KMS-11 (cell line): ENCODE data around the gene SLFN5.

Source experiments
- H2AFZ ChIP-seq: fragments of 200-600 bp; sonication (generic); 2 replicates; pipeline ENCODE4 v1.6.1; 2016; ENCODE audit warnings: antibody characterized with exemption, mixed run types, low read depth
- H3K27ac ChIP-seq: fragments of 200-600 bp; sonication (generic); 2 replicates; pipeline ENCODE4 v1.6.1; 2016; ENCODE audit warnings: mild to moderate bottlenecking, mixed run types
- H3K27me3 ChIP-seq: fragments of 200-600 bp; sonication (generic); 2 replicates; pipeline ENCODE4 v1.6.1; 2017; ENCODE audit warnings: mild to moderate bottlenecking, low read depth, mixed run types, moderate library complexity; ENCODE audit not compliant: insufficient read depth
- H3K36me3 ChIP-seq: fragments of 200-600 bp; sonication (generic); 2 replicates; pipeline ENCODE4 v1.6.1; 2017; ENCODE audit warnings: mild to moderate bottlenecking, mixed run types; ENCODE audit not compliant: insufficient read depth
- H3K4me1 ChIP-seq: fragments of 200-600 bp; sonication (generic); 2 replicates; pipeline ENCODE4 v1.6.1; 2016; ENCODE audit warnings: mild to moderate bottlenecking, low read depth, mixed run types; ENCODE audit not compliant: poor library complexity, severe bottlenecking
- H3K4me2 ChIP-seq: fragments of 200-600 bp; sonication (generic); 2 replicates; pipeline ENCODE4 v1.7.0; 2016; ENCODE audit warnings: mild to moderate bottlenecking, mixed run types
- H3K4me3 ChIP-seq: fragments of 200-600 bp; sonication (generic); IDR thresholded peaks from 2 replicates; pipeline ENCODE4 v1.6.1; 2017; ENCODE audit warnings: low read depth, low read length, mixed read lengths; ENCODE audit not compliant: insufficient read depth
- H3K79me2 ChIP-seq: fragments of 200-600 bp; sonication (generic); 2 replicates; pipeline ENCODE4 v1.6.1; 2016; ENCODE audit warnings: low read depth, mixed run types; ENCODE audit not compliant: insufficient read depth
- H3K9ac ChIP-seq: fragments of 200-600 bp; sonication (generic); 2 replicates; pipeline ENCODE4 v1.6.1; 2016; ENCODE audit warnings: mild to moderate bottlenecking, mixed run types
- H4K20me1 ChIP-seq: fragments of 200-600 bp; sonication (generic); 2 replicates; pipeline ENCODE4 v1.6.1; 2016; ENCODE audit warnings: mild to moderate bottlenecking, mixed run types; ENCODE audit not compliant: insufficient read depth
- TF ChIP-seq, protein P1 (sequence below): fragments of 200-600 bp; sonication (generic); conservative IDR thresholded peaks from 2 replicates; pipeline ENCODE4 v1.6.1; 2017; ENCODE audit warnings: low read depth, mild to moderate bottlenecking, antibody characterized with exemption, low read length, moderate library complexity, mixed read lengths

Gene SLFN5

DNA sequence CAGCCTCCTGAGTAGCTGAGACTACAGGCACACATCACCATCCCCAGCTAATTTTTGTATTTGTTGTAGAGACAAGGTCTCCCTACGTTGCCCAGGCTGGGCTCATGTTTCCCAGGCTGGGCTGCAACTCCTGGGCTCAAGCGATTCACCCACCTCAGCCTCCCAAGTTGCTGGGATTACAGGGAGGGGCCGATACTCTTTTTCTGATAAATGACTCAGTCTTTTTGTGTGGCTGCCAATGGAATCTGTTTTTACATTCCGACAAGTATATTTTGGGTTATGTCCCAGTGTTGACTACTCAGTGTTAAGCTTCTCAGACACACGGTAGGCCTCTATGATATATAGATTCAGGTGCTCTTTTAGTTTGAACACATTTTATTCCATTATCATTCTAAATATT lies 72.4 kb downstream of the SLFN5 start:
- Histone ChIP-seq H3K27me3 (no peaks in the 10 kb centered on the region), H4K20me1 (no peaks in the 10 kb centered on the region), H3K9ac (no peak overlapping the region), H3K27ac (no peak overlapping the region), H3K4me2 (no peak overlapping the region), H3K79me2 (no peaks in the 10 kb centered on the region), H2AFZ (no peak overlapping the region), H3K36me3 (no peaks in the 10 kb centered on the region), H3K4me1 (no peaks in the 10 kb centered on the region), H3K4me3 (no peak overlapping the region)
- TF ChIP-seq, protein P1, sequence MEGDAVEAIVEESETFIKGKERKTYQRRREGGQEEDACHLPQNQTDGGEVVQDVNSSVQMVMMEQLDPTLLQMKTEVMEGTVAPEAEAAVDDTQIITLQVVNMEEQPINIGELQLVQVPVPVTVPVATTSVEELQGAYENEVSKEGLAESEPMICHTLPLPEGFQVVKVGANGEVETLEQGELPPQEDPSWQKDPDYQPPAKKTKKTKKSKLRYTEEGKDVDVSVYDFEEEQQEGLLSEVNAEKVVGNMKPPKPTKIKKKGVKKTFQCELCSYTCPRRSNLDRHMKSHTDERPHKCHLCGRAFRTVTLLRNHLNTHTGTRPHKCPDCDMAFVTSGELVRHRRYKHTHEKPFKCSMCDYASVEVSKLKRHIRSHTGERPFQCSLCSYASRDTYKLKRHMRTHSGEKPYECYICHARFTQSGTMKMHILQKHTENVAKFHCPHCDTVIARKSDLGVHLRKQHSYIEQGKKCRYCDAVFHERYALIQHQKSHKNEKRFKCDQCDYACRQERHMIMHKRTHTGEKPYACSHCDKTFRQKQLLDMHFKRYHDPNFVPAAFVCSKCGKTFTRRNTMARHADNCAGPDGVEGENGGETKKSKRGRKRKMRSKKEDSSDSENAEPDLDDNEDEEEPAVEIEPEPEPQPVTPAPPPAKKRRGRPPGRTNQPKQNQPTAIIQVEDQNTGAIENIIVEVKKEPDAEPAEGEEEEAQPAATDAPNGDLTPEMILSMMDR, result no peak

DNA sequence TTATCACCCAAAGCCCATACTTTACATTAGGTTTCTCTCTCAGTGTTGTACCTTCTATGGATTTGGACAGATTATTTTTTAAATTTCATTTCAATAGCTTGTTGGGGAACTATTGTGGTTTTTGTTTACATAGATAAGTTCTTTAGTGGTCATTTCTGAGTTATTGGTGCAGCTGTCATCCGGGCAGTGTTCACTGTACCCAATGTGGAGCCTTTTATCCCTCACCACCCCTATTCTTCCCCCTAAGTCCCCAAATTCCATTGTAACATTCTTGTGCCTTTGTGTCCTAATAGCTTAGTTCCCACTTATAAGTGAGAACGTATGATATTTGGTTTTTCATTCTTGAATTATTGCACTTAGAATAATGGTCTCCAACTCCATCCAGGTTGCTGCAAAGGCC lies 73.1 kb downstream of the SLFN5 start:
- no peaks in the 10 kb centered on the region for H3K4me1 ChIP-seq
- no peaks in the 10 kb centered on the region for H3K27me3 ChIP-seq
- no peak overlapping the region for H3K4me3 ChIP-seq
- H2AFZ ChIP-seq, result no peak overlapping the region
- no peak overlapping the region for H3K27ac ChIP-seq
- no peak overlapping the region for H3K9ac ChIP-seq
- H3K4me2 ChIP-seq, result no peak overlapping the region
- H3K79me2 ChIP-seq, result no peaks in the 10 kb centered on the region
- TF ChIP-seq, protein P1, result no peak
- H3K36me3 ChIP-seq, result no peaks in the 10 kb centered on the region
- no peaks in the 10 kb centered on the region for H4K20me1 ChIP-seq

- H4K20me1 ChIP-seq, result no peaks in the 10 kb centered on the region
- no peak overlapping the region for H3K9ac ChIP-seq
- no peak overlapping the region for H3K27ac ChIP-seq
- H2AFZ ChIP-seq, result no peak overlapping the region
- H3K27me3 ChIP-seq, result no peaks in the 10 kb centered on the region
- TF ChIP-seq, protein P1, result no peak
- no peaks in the 10 kb centered on the region for H3K79me2 ChIP-seq
- H3K4me2 ChIP-seq, result no peak overlapping the region
- H3K4me3 ChIP-seq, result no peak overlapping the region
- no peaks in the 10 kb centered on the region for H3K4me1 ChIP-seq
- H3K36me3 ChIP-seq, result no peaks in the 10 kb centered on the region
Observed at GRCh38 chr17:35322749-35323148, 79.9 kb downstream of the SLFN5 start.
